ENCODE measurements around the gene CUL5. TPM values are rescaled to one million over a fixed set of nuclear protein-coding genes. Genes with fewer than 3 reads are reported as not detected.
A peak's percentile ranks its signal among the peaks of the same experiment; 100 is the strongest.
"Not testable (repeated sequence)": the region's sequence is repeated elsewhere in the genome, so short reads cannot be mapped to it uniquely, and the experiment has no call there.

The CUL5 gene
- total RNA-seq, 1 experiment from 2014 or later: 63.1 TPM

GRCh38 chr11:108027057-108027456 is 18.4 kb downstream of the CUL5 start:
- H3K4me1 ChIP-seq (ENCODE audit: insufficient read depth, low read length, poor library complexity, severe bottlenecking): no peaks in the 10 kb centered on the region
- POLR2A ChIA-PET (ENCODE audit: low non-redundant PET): no interaction called here
- CTCF ChIA-PET: interaction anchor here (0.6 kb wide), 1 partner anchor 56 kb away, joined by 3 read pairs; no protein-coding TSS in a partner anchor
- no peaks in the 10 kb centered on the region for H3K36me3 ChIP-seq (ENCODE audit: insufficient read depth, low read length, poor library complexity, severe bottlenecking)
- no peaks in the 10 kb centered on the region for H3K9me3 ChIP-seq (ENCODE audit: low read depth, low read length, poor library complexity, severe bottlenecking)
- intact Hi-C loops (cut with micrococcal nuclease; ENCODE audit: unreplicated experiment): no loop called here
- H3K4me3 ChIP-seq (ENCODE audit: low read depth, low read length, poor library complexity, severe bottlenecking): no peak overlapping the region
- no peaks in the 10 kb centered on the region for H3K27me3 ChIP-seq (replicated peaks; ENCODE audit: insufficient read depth, low read depth, low read length, poor library complexity)
- TF ChIP-seq EZH2 (IDR thresholded peaks at IDR 0.05; ENCODE audit: borderline replicate concordance, low read depth, low read length, poor library complexity, severe bottlenecking) (no peak), CTCF (conservative IDR thresholded peaks at IDR 0.05; ENCODE audit: low read depth, low read length) (peak; percentile 39)
- peak; percentile 21 for DNase-seq (ENCODE audit: low spot score)
- H3K27ac ChIP-seq (ENCODE audit: low read depth, low read length, poor library complexity, severe bottlenecking): no peak overlapping the region
- no TSS peak for BruUV-seq (replicated peaks)

GRCh38 chr11:108028822-108029441 is 20.2 kb downstream of the CUL5 start:
- DNase-seq (ENCODE audit: low spot score); H3K27ac ChIP-seq (ENCODE audit: low read depth, low read length, poor library complexity, severe bottlenecking); H3K4me1 ChIP-seq (ENCODE audit: insufficient read depth, low read length, poor library complexity, severe bottlenecking); CTCF ChIA-PET; H3K4me3 ChIP-seq (ENCODE audit: low read depth, low read length, poor library complexity, severe bottlenecking); POLR2A ChIA-PET (ENCODE audit: low non-redundant PET); BruUV-seq (replicated peaks); H3K36me3 ChIP-seq (ENCODE audit: insufficient read depth, low read length, poor library complexity, severe bottlenecking); H3K9me3 ChIP-seq (ENCODE audit: low read depth, low read length, poor library complexity, severe bottlenecking); intact Hi-C loops (cut with micrococcal nuclease; ENCODE audit: unreplicated experiment); H3K27me3 ChIP-seq (replicated peaks; ENCODE audit: insufficient read depth, low read depth, low read length, poor library complexity): not testable (repeated sequence)

- H3K4me3 ChIP-seq (ENCODE audit: low read depth, low read length, poor library complexity, severe bottlenecking); BruUV-seq (replicated peaks); H3K9me3 ChIP-seq (ENCODE audit: low read depth, low read length, poor library complexity, severe bottlenecking); H3K27me3 ChIP-seq (replicated peaks; ENCODE audit: insufficient read depth, low read depth, low read length, poor library complexity); intact Hi-C loops (cut with micrococcal nuclease; ENCODE audit: unreplicated experiment); DNase-seq (ENCODE audit: low spot score); CTCF ChIA-PET; H3K27ac ChIP-seq (ENCODE audit: low read depth, low read length, poor library complexity, severe bottlenecking); POLR2A ChIA-PET (ENCODE audit: low non-redundant PET); H3K4me1 ChIP-seq (ENCODE audit: insufficient read depth, low read length, poor library complexity, severe bottlenecking): not testable (repeated sequence)
- H3K36me3 ChIP-seq (ENCODE audit: insufficient read depth, low read length, poor library complexity, severe bottlenecking): peaks cover 18% of the 10 kb centered on the region
These were observed 22.9 kb downstream of the CUL5 start for GRCh38 chr11:108031604-108032003.

GRCh38 chr11:108032800-108033199 is 24.1 kb downstream of the CUL5 start:
- H3K4me1 ChIP-seq (ENCODE audit: insufficient read depth, low read length, poor library complexity, severe bottlenecking): no peaks in the 10 kb centered on the region

More at GRCh38 chr11:108032800-108033199, 24.1 kb downstream of the CUL5 start:
- ChIA-PET CTCF (no interaction called here), POLR2A (ENCODE audit: low non-redundant PET) (no interaction called here)
- TF ChIP-seq CTCF (conservative IDR thresholded peaks at IDR 0.05; ENCODE audit: low read depth, low read length) (no peak), EZH2 (IDR thresholded peaks at IDR 0.05; ENCODE audit: borderline replicate concordance, low read depth, low read length, poor library complexity, severe bottlenecking) (no peak)
- intact Hi-C loops (cut with micrococcal nuclease; ENCODE audit: unreplicated experiment): no loop called here
- Histone ChIP-seq H3K9me3 (ENCODE audit: low read depth, low read length, poor library complexity, severe bottlenecking) (no peaks in the 10 kb centered on the region), H3K27me3 (replicated peaks; ENCODE audit: insufficient read depth, low read depth, low read length, poor library complexity) (no peaks in the 10 kb centered on the region), H3K27ac (ENCODE audit: low read depth, low read length, poor library complexity, severe bottlenecking) (no peak overlapping the region), H3K4me3 (ENCODE audit: low read depth, low read length, poor library complexity, severe bottlenecking) (no peak overlapping the region), H3K36me3 (ENCODE audit: insufficient read depth, low read length, poor library complexity, severe bottlenecking) (peaks cover 24% of the 10 kb centered on the region)
- BruUV-seq (replicated peaks): no TSS peak
- DNase-seq (ENCODE audit: low spot score): no peak
